Keratinocyte (primary cell): ENCODE data around the gene ZNF423.

Source experiments
- EZH2 ChIP-seq: IDR thresholded peaks from one replicate; pipeline ENCODE4 v1.6.1; 2012; ENCODE audit warnings: inconsistent platforms, mild to moderate bottlenecking, low read length, moderate library complexity
- TF ChIP-seq, protein P1 (sequence below), 3 experiments: IDR thresholded peaks in 1 of 3; conservative IDR thresholded peaks in 1 of 3; optimal IDR thresholded peaks in 1 of 3; 2 replicates in 2 of 3; 3 replicates in 1 of 3; pipeline versions ENCODE3 to v1.5.1; 2011; ENCODE audit warnings: low read length in 3 of 3, mild to moderate bottlenecking in 3 of 3, moderate library complexity in 2 of 3, control low read depth in 1 of 3, inconsistent platforms in 1 of 3; ENCODE audit not compliant: insufficient read depth in 2 of 3; ENCODE audit errors: extremely low read depth in 1 of 3

DNA sequence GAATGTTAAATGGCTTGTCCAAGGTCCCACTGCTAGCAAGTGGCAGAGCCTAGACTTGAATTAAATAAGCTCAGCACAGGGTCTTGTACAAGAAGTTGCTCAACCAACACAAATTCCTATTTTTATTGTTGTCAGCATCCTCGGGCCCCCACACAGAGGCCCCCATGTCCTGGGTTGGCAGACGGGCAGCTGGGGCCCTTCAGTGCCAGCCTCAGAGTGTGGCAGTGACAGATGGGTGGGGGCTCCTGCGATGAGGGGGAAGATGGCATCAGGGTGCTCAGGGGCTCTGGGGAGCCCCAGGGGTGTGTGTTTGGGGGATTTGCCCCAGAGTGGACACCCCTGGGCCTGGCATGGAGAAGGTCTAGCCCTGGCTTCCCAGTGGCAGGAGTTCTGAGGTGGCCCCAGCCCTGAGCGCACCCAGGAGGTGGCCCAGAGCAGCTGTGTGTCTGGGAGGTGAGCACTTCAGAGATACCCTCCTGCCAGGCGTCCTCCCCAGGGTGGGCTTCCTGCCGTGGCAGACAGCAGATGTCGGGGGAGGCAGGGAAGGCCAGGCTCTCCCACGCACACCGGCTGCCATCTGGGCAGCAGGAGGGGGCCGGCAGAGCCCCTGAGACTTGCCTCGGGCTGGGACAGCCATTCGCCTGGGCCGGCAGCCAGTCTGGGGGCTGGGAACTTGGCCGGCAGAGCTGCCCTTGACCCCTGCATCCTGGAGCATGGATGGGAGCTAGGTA lies 331.5 kb downstream of the ZNF423 start:
- TF ChIP-seq, protein P1, sequence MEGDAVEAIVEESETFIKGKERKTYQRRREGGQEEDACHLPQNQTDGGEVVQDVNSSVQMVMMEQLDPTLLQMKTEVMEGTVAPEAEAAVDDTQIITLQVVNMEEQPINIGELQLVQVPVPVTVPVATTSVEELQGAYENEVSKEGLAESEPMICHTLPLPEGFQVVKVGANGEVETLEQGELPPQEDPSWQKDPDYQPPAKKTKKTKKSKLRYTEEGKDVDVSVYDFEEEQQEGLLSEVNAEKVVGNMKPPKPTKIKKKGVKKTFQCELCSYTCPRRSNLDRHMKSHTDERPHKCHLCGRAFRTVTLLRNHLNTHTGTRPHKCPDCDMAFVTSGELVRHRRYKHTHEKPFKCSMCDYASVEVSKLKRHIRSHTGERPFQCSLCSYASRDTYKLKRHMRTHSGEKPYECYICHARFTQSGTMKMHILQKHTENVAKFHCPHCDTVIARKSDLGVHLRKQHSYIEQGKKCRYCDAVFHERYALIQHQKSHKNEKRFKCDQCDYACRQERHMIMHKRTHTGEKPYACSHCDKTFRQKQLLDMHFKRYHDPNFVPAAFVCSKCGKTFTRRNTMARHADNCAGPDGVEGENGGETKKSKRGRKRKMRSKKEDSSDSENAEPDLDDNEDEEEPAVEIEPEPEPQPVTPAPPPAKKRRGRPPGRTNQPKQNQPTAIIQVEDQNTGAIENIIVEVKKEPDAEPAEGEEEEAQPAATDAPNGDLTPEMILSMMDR (optimal IDR thresholded peaks at IDR 0.05 in 1 of 3, IDR thresholded peaks at IDR 0.05 in 1 of 3, conservative IDR thresholded peaks at IDR 0.05 in 1 of 3; ENCODE audit: extremely low read depth in 1 of 3, insufficient read depth in 2 of 3, low read length in 3 of 3): no peak
- TF ChIP-seq EZH2: no peak
